Natural killer cell (primary cell): Measurements from ENCODE around the gene CCDC66. TPM values are rescaled to one million over a fixed set of nuclear protein-coding genes. Genes with fewer than 3 reads are reported as not detected.

Source experiments
- ATAC-seq, 3 donors: fragments of 150-1000 bp in 2 of 3; fragments of 200-7000 bp in 1 of 3; cut with Tn5 transposase; 1 replicate in 1 of 3; 2 replicates in 2 of 3; pipeline ENCODE4 v1.10.0; 2021; ENCODE audit warnings: mild to moderate bottlenecking in 2 of 3, moderate library complexity in 2 of 3
- DNase-seq, 2 donors: peaks; one replicate each; pipeline versions ENCODE4 v3.0.0 to v3.0.0-alpha.2; 2013 to 2021; ENCODE audit warnings: mixed read lengths in 1 of 2
- H3K27ac ChIP-seq: one replicate; pipeline ENCODE4 v1.5.1; 2013; ENCODE audit warnings: mild to moderate bottlenecking, low read length
- H3K27me3 ChIP-seq: one replicate; pipeline ENCODE4 v1.6.1; 2013; ENCODE audit warnings: low read length; ENCODE audit not compliant: control insufficient read depth, insufficient read depth
- H3K36me3 ChIP-seq: one replicate; pipeline ENCODE4 v1.6.1; 2013; ENCODE audit warnings: low read length; ENCODE audit not compliant: control insufficient read depth, insufficient read depth
- H3K4me1 ChIP-seq: one replicate; pipeline ENCODE4 v1.6.1; 2013; ENCODE audit warnings: low read length; ENCODE audit not compliant: control insufficient read depth, insufficient read depth
- H3K4me3 ChIP-seq: one replicate; pipeline ENCODE4 v1.5.1; 2013; ENCODE audit warnings: low read length
- H3K9me3 ChIP-seq: one replicate; pipeline ENCODE4 v1.6.1; 2013; ENCODE audit warnings: low read length; ENCODE audit not compliant: control insufficient read depth, insufficient read depth
- H3K27ac Mint-ChIP-seq, 2 donors: one replicate each; pipeline ENCODE4 v1.8.0; 2022; ENCODE audit warnings: mild to moderate bottlenecking in 2 of 2, mixed read lengths in 2 of 2, moderate library complexity in 1 of 2
- H3K27me3 Mint-ChIP-seq, 2 donors: one replicate each; pipeline ENCODE4 v1.8.0; 2022; ENCODE audit warnings: low read depth in 2 of 2, mixed read lengths in 2 of 2
- H3K36me3 Mint-ChIP-seq: one replicate; pipeline ENCODE4 v1.8.0; 2022; ENCODE audit warnings: mixed read lengths
- H3K4me1 Mint-ChIP-seq, 2 donors: one replicate each; pipeline ENCODE4 v1.8.0; 2022; ENCODE audit warnings: mixed read lengths in 2 of 2
- H3K4me3 Mint-ChIP-seq: one replicate; pipeline ENCODE4 v1.8.0; 2022; ENCODE audit warnings: mild to moderate bottlenecking, moderate library complexity, mixed read lengths
- H3K9me3 Mint-ChIP-seq, 2 donors: one replicate each; pipeline ENCODE4 v1.8.0; 2022; ENCODE audit warnings: mixed read lengths in 2 of 2
- WGBS: methylation state at CpG from one replicate; pipeline ENCODE4 v1.1.7; 2013; ENCODE audit warnings: missing lambda C conversion rate; ENCODE audit not compliant: insufficient coverage; 5-methylcytosine and 5-hydroxymethylcytosine counted together
- intact Hi-C: fragments of 100-400 bp; cut with micrococcal nuclease; formaldehyde crosslinking; loops from one replicate; pipeline ENCODE4 v1.14.2; 2022
- total RNA-seq, 4 donors: library from RNA; stranded (reverse); fragments of 120-200 nt in 1 of 4; gene quantifications; one replicate each; pipeline versions ENCODE4 v1.2.3 to v1.2.4, GENCODE V29; 2013 to 2022
- TF ChIP-seq, protein P1 (sequence below): fragments of 200-600 bp; IDR thresholded peaks from one replicate; pipeline ENCODE4 v1.8.0; 2022; ENCODE audit warnings: antibody characterized with exemption

CCDC66 gene
- total RNA-seq, 3 donors from 2014 or later (not counting 1 experiment from before 2014, with no cell fraction given) = 25.5 to 36.0 (median 35.0) TPM

GRCh38 chr3:56525291-56525690 lies 31.7 kb upstream of the CCDC66 start:
- no peak overlapping the region for H3K27ac Mint-ChIP-seq

GRCh38 chr3:56536735-56537134 lies 20.2 kb upstream of the CCDC66 start:
- peaks cover 0 to 4% of the 10 kb centered on the region in 2 donors for H3K9me3 Mint-ChIP-seq
- no peaks in the 10 kb centered on the region for H3K4me1 Mint-ChIP-seq
- WGBS = no CpG with 5 or more reads among the region's 2 CpGs
- Histone ChIP-seq H3K27ac (no peak overlapping the region), H3K36me3 (no peaks in the 10 kb centered on the region), H3K27me3 (no peaks in the 10 kb centered on the region), H3K4me1 (no peaks in the 10 kb centered on the region), H3K9me3 (no peaks in the 10 kb centered on the region), H3K4me3 (no peak overlapping the region)
- TF ChIP-seq, protein P1, sequence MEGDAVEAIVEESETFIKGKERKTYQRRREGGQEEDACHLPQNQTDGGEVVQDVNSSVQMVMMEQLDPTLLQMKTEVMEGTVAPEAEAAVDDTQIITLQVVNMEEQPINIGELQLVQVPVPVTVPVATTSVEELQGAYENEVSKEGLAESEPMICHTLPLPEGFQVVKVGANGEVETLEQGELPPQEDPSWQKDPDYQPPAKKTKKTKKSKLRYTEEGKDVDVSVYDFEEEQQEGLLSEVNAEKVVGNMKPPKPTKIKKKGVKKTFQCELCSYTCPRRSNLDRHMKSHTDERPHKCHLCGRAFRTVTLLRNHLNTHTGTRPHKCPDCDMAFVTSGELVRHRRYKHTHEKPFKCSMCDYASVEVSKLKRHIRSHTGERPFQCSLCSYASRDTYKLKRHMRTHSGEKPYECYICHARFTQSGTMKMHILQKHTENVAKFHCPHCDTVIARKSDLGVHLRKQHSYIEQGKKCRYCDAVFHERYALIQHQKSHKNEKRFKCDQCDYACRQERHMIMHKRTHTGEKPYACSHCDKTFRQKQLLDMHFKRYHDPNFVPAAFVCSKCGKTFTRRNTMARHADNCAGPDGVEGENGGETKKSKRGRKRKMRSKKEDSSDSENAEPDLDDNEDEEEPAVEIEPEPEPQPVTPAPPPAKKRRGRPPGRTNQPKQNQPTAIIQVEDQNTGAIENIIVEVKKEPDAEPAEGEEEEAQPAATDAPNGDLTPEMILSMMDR = no peak
- intact Hi-C loops = no loop called here
- no peaks in the 10 kb centered on the region for H3K36me3 Mint-ChIP-seq
- no peak overlapping the region for H3K27ac Mint-ChIP-seq
- no peak overlapping the region for H3K4me3 Mint-ChIP-seq
- ATAC-seq = no peak
- peaks cover 19 to 39% of the 10 kb centered on the region in 2 donors for H3K27me3 Mint-ChIP-seq
- no peak for DNase-seq

More at GRCh38 chr3:56525291-56525690, 31.7 kb upstream of the CCDC66 start:
- H3K9me3 ChIP-seq = no peaks in the 10 kb centered on the region
- no peaks in the 10 kb centered on the region for H3K4me1 ChIP-seq
- DNase-seq (no peak), ATAC-seq (no peak)
- intact Hi-C loops = no loop called here
- 77% methylated on average over 1 of the region's 1 CpG for WGBS
- H3K27me3 ChIP-seq = no peaks in the 10 kb centered on the region
- H3K36me3 Mint-ChIP-seq = no peaks in the 10 kb centered on the region
- TF ChIP-seq, protein P1 = no peak
- no peaks in the 10 kb centered on the region for H3K4me1 Mint-ChIP-seq
- H3K27ac ChIP-seq = no peak overlapping the region
- no peaks in the 10 kb centered on the region for H3K36me3 ChIP-seq
- H3K4me3 Mint-ChIP-seq = no peak overlapping the region
- no peaks in the 10 kb centered on the region for H3K9me3 Mint-ChIP-seq
- H3K27me3 Mint-ChIP-seq = peaks cover 8 to 9% of the 10 kb centered on the region in 2 donors
- H3K4me3 ChIP-seq = no peak overlapping the region

DNA sequence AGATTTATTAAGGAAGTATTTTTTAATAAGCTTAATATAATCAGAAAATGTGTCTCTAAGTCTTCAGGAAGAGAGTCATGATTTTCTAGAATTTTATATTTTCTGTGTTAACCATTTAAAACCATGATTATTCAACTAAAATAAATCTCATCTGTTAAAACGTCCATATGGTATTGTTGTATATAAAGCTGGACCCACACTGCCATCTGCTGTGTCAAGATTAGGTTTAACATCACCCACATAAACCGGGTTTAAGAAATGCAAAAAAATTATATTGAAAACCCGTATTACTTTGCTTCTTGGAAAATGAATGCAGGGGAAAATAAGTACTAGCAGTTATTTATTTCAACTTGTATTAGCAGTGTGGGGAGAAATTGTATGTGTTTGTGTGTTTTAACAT lies 9.5 kb upstream of the CCDC66 start:
- H3K36me3 Mint-ChIP-seq = no peaks in the 10 kb centered on the region
- Histone ChIP-seq H3K9me3 (no peaks in the 10 kb centered on the region), H3K36me3 (no peaks in the 10 kb centered on the region), H3K4me3 (no peak overlapping the region), H3K4me1 (no peaks in the 10 kb centered on the region), H3K27ac (no peak overlapping the region), H3K27me3 (peaks cover 3% of the 10 kb centered on the region)
- H3K27me3 Mint-ChIP-seq = peaks cover 33 to 45% of the 10 kb centered on the region in 2 donors
- intact Hi-C loops = no loop called here
- TF ChIP-seq, protein P1 = no peak
- no peaks in the 10 kb centered on the region for H3K9me3 Mint-ChIP-seq
- H3K4me3 Mint-ChIP-seq = no peak overlapping the region
- no peak overlapping the region for H3K27ac Mint-ChIP-seq
- H3K4me1 Mint-ChIP-seq = no peaks in the 10 kb centered on the region
- WGBS = no CpG with 5 or more reads among the region's 3 CpGs
- ATAC-seq (no peak), DNase-seq (no peak)

- ATAC-seq (no peak), DNase-seq (no peak)
- Mint-ChIP-seq H3K27me3 (peaks cover 5 to 22% of the 10 kb centered on the region in 2 donors), H3K4me1 (peaks cover 28 to 30% of the 10 kb centered on the region in 2 donors), H3K36me3 (peaks cover 7% of the 10 kb centered on the region), H3K4me3 (peak overlapping the region; percentile 98), H3K27ac (peak overlapping the region; percentile 95 to 100), H3K9me3 (no peaks in the 10 kb centered on the region)
- Histone ChIP-seq H3K27me3 (no peaks in the 10 kb centered on the region), H3K9me3 (no peaks in the 10 kb centered on the region), H3K36me3 (peaks cover 16% of the 10 kb centered on the region), H3K4me1 (peaks cover 3% of the 10 kb centered on the region), H3K4me3 (peak overlapping the region; percentile 87), H3K27ac (peak overlapping the region; percentile 90)
- intact Hi-C loops = loop anchor here (5.0 kb wide), 2 partner anchors 244 to 430 kb away; partner anchors contain the start of gene ARHGEF3
- WGBS = 13% methylated on average over 3 of the region's 7 CpGs
- TF ChIP-seq, protein P1 = no peak
Observed at GRCh38 chr3:56557831-56558170, 826 bp downstream of the CCDC66 start.
